BLaER1 treated with 17β-estradiol and CSF1 and Interleukin-3, amounts not matched to agents 10 nM and 100 nM (cell line): ENCODE data around the gene PCDHGB5.
A peak's percentile ranks its signal among the peaks of the same experiment; 100 is the strongest.

ENCODE experiments used
- H3K27ac ChIP-seq, 11 experiments: shearing (Covaris generic); formaldehyde crosslinking; 2 replicates each; pipeline ENCODE4 v1.8.1; 2022
- H3K27me3 ChIP-seq, 11 experiments: shearing (Covaris generic); formaldehyde crosslinking; 2 replicates each; pipeline ENCODE4 v1.8.1; 2022
- H3K36me3 ChIP-seq, 11 experiments: shearing (Covaris generic); formaldehyde crosslinking; 2 replicates each; pipeline ENCODE4 v1.8.1; 2022
- H3K4me1 ChIP-seq, 10 experiments: shearing (Covaris generic); formaldehyde crosslinking; 2 replicates each; pipeline ENCODE4 v1.8.1; 2022
- H3K4me2 ChIP-seq, 11 experiments: shearing (Covaris generic); formaldehyde crosslinking; 2 replicates each; pipeline ENCODE4 v1.8.1; 2022
- H3K4me3 ChIP-seq, 10 experiments: shearing (Covaris generic); formaldehyde crosslinking; 2 replicates each; pipeline ENCODE4 v1.8.1; 2022
- H3K9ac ChIP-seq, 11 experiments: shearing (Covaris generic); formaldehyde crosslinking; 2 replicates each; pipeline ENCODE4 v1.8.1; 2022
- H3K9me3 ChIP-seq, 11 experiments: shearing (Covaris generic); formaldehyde crosslinking; replicated peaks in 1 of 11; 2 replicates each; pipeline ENCODE4 v1.8.1; 2022
- H4K20me1 ChIP-seq, 11 experiments: shearing (Covaris generic); formaldehyde crosslinking; 2 replicates each; pipeline ENCODE4 v1.8.1; 2022
- Cebpa-rat ChIP-seq, 11 experiments: shearing (Covaris generic); IDR thresholded peaks; 2 replicates each; pipeline ENCODE4 v1.8.1; 2022

Gene PCDHGB5

DNA sequence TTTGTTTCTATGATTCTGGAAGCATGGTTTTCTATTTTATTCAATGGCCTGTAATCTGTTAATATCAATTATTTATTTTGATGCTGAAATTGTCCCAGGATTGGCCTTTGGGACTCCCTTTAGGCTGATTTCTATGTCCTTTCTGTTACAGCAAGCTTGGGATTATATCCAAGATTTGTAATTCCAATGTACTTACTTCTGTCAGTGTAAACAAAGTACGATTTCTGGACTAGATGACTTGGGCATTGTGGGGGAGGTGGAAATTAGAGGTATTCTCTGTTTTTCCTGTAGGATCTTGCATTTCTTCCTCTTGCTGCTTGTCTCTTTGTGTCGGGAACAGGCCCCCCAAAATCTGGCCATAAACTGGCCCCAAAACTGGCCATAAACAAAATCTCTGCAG is 36.3 kb downstream of the PCDHGB5 start:
- H3K36me3 ChIP-seq: peaks cover 0 to 24% (median 13%) of the 10 kb centered on the region in 11 experiments; a peak in 10 of 22 replicates

DNA sequence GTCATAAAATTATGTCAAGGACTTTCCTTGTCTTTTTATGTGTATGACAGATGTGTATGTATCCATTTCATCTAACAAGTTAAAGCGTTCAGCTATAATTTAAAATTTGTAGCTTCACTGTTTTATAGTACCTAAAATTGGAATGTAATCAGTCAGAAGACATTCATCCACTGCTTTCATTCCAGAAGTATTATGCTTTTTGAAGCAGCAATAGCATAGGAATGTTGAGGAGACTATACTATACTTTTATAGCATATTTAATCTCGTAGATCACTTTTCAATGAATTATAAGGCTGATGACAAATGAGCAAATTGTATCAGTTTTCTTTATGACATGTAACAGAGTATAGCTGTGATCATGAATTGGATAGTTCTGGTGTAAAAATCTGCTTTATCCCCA is 39.5 kb downstream of the PCDHGB5 start:
- Histone ChIP-seq H3K4me3 (no peak overlapping the region), H4K20me1 (no peaks in the 10 kb centered on the region), H3K27me3 (no peaks in the 10 kb centered on the region), H3K4me2 (no peak overlapping the region), H3K9ac (no peak overlapping the region), H3K9me3 (peaks cover 60 to 94% (median 82%) of the 10 kb centered on the region in 11 experiments), H3K36me3 (peaks cover 0 to 40% (median 29%) of the 10 kb centered on the region in 11 experiments; a peak in 18 of 22 replicates), H3K4me1 (peaks cover 0 to 15% (median 0%) of the 10 kb centered on the region in 10 experiments; a peak in 4 of 20 replicates), H3K27ac (no peak overlapping the region)
- TF ChIP-seq Cebpa-rat (IDR thresholded peaks at IDR 0.05): no peak

More for the DNA sequence above, 36.3 kb downstream of the PCDHGB5 start:
- Histone ChIP-seq H3K4me1 (peaks cover 0 to 11% (median 2%) of the 10 kb centered on the region in 10 experiments; a peak in 3 of 20 replicates), H3K4me2 (peak overlapping the region in 1 of 11 experiments; percentile 7; a peak in 1 of 22 replicates), H3K27me3 (no peaks in the 10 kb centered on the region), H3K9ac (no peak overlapping the region), H4K20me1 (no peaks in the 10 kb centered on the region), H3K4me3 (peak overlapping the region in 1 of 10 experiments; percentile 19; a peak in 2 of 20 replicates), H3K9me3 (peaks cover 46 to 78% (median 67%) of the 10 kb centered on the region in 11 experiments), H3K27ac (no peak overlapping the region)
- no peak for TF ChIP-seq Cebpa-rat (IDR thresholded peaks at IDR 0.05)

DNA sequence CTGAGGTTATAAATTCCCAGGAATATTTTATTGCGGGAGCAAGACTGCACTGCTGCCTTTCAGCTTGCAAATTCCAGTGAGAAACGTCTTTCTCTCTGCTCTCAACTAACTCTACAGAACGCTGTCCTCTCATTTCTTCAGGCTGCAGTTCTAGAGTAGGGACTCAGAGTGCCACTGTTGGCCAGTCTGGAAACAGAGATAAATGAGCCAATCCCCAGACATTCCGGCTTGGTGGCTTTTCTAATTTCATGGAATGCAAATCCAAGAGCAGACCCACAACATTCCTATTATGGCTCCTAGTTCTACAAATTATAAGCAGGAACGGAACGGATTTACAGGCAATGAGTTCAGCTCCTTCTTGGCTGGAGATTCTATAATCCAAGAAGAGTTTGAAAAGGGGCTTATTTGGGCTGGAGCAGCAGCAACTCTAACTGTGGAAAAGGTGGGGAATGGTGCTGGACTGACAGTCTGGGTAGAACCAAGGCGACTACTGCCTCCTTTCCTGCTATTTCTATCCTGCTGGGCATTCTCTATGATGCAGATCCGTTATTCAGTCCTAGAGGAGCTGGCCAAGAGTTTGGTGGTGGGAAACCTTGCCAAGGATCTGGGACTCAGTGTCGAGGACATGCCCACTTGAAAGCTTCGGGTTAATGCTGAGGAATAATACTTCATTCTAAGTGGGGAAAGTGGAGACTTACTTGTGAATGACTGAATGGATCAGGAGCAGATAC is 41.8 kb downstream of the PCDHGB5 start:
- no peak for TF ChIP-seq Cebpa-rat (IDR thresholded peaks at IDR 0.05)
- H3K4me1 ChIP-seq: peaks cover 0 to 16% (median 0%) of the 10 kb centered on the region in 10 experiments; a peak in 7 of 20 replicates
- peaks cover 0 to 31% (median 19%) of the 10 kb centered on the region in 11 experiments; a peak in 16 of 22 replicates for H3K36me3 ChIP-seq

DNA sequence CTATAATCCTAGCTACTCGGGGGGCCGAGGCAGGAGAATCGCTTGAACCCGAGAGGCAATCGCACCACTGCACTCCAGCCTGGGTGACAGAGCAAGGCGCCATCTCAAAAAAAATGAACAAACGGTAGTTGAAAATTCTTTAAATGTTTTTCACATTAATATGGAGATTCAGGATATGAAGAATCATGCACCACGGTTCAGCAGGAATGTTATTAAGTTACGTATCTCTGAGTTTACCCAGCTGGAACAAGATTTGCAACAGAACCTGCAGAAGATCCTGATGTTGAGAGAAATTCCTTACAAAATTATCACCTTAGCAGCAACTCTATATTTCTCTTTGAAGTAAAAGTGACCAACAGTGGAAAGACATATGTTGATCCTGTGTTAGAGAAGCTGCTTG is 42.6 kb downstream of the PCDHGB5 start:
- Histone ChIP-seq H3K36me3 (peaks cover 0 to 31% (median 19%) of the 10 kb centered on the region in 11 experiments; a peak in 16 of 22 replicates), H3K4me2 (no peak overlapping the region), H3K9ac (no peak overlapping the region), H3K27ac (no peak overlapping the region), H3K9me3 (peaks cover 35 to 65% (median 53%) of the 10 kb centered on the region in 11 experiments), H3K4me1 (peaks cover 0 to 16% (median 0%) of the 10 kb centered on the region in 10 experiments; a peak in 7 of 20 replicates), H3K27me3 (no peaks in the 10 kb centered on the region), H3K4me3 (no peak overlapping the region), H4K20me1 (no peaks in the 10 kb centered on the region)
- TF ChIP-seq Cebpa-rat (IDR thresholded peaks at IDR 0.05): no peak

More for the DNA sequence above, 41.8 kb downstream of the PCDHGB5 start:
- H3K4me3 ChIP-seq: no peak overlapping the region
- peaks cover 38 to 73% (median 60%) of the 10 kb centered on the region in 11 experiments for H3K9me3 ChIP-seq
- H3K9ac ChIP-seq: no peak overlapping the region
- H3K27me3 ChIP-seq: no peaks in the 10 kb centered on the region
- no peaks in the 10 kb centered on the region for H4K20me1 ChIP-seq
- H3K27ac ChIP-seq: no peak overlapping the region
- H3K4me2 ChIP-seq: no peak overlapping the region

DNA sequence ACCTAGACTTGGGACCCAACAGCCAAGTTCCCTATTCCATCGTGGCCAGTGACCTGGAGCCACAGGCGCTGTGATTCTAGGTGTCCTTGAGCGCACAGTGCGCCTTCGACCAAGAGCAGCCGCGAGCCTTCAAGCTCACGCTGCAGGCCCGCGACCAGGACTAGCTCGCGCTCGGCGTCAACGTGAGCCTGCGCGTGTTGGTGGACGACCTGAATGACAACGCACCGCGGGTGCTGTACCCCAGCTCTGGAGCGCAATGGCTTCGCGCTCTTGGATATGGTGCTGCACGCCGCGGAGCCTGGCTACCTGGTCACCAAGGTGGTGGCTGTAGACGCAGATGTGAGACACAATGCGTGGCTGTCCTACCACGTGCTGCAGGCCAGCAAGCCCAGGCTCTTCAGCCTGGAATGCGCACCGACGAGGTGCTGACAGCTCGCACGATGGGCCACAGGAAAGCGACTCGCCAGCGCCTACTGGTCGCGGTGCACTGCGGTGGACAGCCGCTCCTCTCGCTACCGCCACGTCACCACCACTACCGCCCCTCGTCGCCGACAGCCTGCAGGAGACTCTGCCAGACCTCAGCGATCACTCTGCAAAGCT is 43.9 kb downstream of the PCDHGB5 start:
- Histone ChIP-seq H3K27ac (no peak overlapping the region), H4K20me1 (no peaks in the 10 kb centered on the region), H3K4me3 (0 out of 20 replicates have a peak overlapping the region, but pooled peaks of 1 of the 10 experiments have one; percentile 11), H3K9me3 (peaks cover 34 to 52% (median 42%) of the 10 kb centered on the region in 11 experiments), H3K9ac (no peak overlapping the region), H3K36me3 (peaks cover 0 to 31% (median 19%) of the 10 kb centered on the region in 11 experiments; a peak in 16 of 22 replicates), H3K4me2 (no peak overlapping the region; a peak in 1 of 22 replicates), H3K4me1 (peaks cover 0 to 16% (median 0%) of the 10 kb centered on the region in 10 experiments; a peak in 7 of 20 replicates), H3K27me3 (no peaks in the 10 kb centered on the region)
- no peak for TF ChIP-seq Cebpa-rat (IDR thresholded peaks at IDR 0.05)
